NCI-H187 treated with DMSO at 0.1 percent for 48 hours (cell line): ENCODE data around the gene DVL1.

ENCODE experiments used
- DNase-seq: peaks from one replicate; lab custom pipeline; 2025; lab: John Stamatoyannopoulos, UW

DVL1 gene

DNA sequence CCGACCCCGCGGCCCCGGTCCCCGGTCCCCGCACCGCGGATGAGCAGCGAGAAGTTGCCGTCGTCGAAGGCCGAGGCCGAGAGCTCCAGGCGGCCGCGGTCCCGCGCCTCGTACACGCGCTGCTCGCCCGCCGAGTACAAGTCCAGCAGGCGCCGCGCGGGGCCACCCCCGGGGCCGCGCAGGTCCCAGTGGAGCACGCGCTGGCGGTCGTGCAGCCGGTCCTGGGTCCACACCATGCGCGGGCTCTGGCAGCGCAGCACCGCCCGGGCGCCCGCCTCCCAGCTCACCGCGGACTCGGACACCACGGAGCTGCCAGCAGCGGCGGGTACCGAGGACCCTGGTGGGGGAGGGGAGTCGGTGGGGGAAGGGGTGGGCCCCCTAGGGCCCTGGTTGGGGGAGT is 6.2 kb upstream of the DVL1 start:
- DNase-seq: no peak

DNA sequence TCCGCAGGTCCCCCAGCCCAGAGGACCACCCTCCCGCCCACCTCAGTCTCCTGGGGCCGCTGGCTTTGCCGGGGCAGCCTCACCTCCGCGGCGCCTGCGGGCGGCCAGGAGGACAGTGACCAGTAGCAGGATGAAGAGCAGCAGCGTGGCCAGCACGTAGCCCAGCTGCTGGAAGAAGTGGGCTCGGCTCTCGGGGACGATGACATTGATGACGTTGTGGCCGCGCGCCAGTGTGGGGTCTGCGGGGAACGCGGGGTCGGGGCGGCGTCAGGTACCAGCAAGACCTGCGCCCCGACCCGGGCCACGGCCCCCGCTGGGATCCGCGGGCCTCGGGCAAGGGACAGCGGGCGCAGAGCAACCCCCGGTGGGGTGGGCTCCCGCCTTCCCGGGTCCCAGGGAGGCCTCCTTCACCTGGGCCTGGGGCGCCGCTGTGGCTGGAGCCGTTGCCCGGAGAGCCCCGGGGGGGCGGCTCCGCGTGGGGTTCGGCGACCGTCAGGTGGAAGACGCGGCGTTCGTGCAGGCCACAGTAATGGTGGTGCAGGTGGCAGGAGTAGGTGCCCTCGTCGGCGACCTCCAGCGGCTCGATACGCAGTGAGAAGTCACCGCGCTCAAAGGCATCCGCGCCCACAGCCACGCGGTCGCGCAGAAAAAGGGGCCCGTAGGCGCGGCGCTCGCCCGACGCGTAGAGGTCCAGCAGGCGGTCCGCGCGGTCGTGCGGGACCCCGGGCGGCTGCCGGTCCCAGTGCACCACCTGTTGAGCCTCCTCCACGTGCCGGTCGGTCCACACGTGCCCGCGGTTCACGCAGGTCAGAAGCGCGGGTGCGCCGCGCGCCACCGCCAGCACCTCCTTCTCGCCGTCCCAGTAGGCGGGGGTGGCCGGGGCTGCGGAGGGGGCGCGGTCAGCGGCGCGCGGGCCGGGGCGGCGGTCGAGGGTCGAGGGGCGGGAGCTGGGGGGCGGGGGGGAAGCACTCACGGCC is 5.3 kb upstream of the DVL1 start:
- DNase-seq: no peak

DNA sequence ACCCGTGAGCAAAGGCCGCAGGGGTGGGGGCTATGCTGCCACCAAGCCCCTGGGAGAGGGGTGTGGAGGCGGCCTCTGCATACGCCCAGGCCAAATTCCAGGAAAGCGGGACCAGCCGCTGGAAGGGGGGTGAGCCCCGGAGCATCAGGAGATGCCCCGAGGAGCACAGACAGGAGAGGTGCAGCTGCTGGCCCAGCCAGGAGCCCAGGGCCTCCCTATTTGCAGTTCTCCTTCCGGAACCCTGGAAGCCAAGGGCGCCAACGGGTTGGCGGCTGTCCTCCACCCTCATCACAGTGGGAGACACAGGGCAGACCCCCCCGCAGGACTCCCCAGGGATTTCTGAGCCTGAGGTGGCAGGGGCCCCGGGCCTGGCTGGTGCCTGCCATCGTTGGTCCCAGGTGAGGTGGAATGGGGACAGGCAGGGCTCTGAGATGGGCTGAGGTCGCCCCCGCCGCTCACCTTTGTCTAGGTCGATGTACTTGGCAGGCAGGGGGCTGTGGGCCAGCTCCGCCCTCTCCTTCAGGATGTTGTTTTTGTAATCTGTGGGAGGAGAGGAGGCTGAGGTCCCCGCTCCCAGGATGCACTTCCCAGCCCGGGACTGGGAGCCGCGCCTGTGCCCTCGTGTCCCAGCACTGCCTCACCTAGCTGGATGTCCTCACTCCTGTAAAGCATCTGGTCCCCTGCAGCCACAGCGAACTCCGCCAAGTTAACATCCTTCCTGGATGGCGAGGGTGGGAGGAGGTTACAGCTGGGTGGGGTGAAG is 4.4 kb upstream of the DVL1 start:
- no peak for DNase-seq

DNA sequence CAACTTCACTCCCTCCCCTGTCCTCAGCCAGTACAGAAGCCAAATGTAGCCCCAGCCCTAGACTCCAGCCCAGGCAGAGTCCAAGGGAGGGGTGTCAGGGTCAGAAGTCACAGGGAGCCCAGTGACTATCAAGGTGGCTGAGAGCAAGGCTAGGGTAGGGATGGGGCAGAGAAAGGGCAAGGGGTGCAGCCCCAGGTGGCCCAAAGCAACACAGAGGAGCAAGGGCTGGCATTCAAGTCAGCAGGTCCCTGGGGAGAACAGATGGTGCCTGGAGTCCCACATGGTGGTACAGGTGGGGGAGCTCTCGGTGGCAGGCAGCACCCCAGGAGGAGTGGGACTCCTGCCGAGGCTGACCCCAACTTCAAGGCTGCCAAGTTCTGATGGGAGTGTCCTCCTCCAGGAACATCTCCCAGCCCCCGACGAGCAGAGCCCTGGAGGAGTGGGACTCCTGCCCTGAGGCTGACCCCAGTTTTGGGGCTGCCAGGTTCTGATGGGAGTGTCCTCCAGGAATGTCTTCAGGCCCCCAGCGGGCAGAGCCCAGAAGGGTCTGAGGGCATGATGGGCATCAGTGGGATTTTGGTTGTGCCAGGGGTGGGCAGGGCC is 3.7 kb upstream of the DVL1 start:
- no peak for DNase-seq

DNA sequence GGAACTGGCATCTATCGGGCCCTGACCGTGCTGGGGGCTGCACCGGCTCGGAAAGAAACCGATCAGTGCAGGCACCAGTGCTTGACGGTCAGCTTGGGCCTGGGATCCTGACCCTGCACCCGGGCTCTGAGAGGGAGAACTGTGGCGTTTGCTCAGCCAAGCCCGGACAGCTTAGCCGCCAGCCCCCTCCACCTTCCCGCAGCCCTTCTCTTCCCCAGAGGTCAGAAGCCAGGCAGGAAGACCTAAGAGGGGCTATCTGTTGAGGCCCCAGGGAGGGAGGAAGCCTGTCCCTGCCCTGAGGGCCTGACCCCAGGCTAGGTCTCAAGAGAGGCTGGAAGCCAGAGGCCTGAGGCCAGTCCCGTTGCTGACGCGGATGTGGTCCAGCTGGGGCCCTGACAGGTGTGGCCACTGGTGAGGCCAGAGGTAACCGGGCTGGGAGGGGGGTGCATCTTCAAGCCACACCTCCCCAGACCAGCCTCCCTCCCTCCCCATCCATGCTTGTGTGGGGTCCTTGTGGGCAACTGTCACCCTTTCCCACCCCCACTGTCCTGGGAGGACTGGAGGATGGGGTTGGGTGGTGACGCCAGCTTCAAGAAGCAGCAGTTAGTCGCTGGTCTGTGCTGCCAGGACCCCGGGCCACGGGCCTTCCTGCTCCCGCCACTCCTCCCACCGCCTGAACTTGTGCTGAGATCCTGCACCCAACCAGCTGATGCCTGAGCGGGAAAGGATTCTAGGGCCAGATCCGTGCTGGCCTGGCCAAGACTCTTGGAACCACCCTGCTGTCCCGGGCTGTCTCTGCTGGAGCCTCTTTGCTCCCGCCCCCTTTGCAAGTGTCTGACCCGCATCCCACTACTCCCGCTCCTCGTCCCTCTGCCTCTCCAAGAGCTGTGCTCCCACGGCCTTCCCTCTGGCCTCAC is 2.6 kb upstream of the DVL1 start:
- no peak for DNase-seq

DNA sequence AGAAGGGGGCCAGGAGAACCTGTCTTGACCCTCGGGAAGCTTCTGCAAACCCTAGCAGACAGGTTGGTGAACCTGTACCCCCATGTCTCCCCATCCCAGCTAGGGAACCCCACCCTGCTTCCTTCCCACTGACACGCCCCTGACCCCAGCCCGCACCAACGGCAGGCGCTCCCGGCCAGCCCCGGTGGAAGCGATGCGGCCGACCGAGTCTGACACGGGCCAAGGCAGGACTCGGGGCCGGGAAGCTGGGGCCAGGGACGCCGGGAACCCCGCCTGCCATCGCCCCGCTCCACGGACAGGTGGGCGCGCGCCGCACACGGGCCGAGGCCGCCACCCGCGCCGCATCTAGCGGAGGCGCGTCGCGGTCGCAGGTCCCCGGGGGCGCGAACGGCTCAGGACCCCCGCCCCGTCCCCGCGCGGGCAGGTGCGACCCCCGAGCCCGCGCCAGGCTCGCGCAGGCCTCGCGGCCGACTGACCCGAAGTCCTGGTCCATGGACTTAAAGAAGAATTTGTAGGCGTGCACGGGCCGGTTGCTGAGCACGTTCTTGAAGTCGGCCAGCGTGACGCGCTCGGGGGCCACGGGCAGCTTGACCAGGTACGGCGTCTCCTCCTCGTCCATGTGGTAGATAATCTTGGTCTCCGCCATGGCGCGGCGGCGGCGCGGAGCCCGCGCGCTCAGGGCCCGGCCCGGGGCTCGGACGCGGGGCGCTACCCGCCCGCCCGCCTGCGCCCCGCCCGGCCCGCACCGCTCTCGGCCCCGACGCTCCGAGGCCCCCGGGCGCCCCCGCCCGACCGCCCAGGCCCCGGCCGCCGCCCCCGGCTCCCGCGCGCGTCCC is 580 bp downstream of the DVL1 start:
- no peak for DNase-seq

DNA sequence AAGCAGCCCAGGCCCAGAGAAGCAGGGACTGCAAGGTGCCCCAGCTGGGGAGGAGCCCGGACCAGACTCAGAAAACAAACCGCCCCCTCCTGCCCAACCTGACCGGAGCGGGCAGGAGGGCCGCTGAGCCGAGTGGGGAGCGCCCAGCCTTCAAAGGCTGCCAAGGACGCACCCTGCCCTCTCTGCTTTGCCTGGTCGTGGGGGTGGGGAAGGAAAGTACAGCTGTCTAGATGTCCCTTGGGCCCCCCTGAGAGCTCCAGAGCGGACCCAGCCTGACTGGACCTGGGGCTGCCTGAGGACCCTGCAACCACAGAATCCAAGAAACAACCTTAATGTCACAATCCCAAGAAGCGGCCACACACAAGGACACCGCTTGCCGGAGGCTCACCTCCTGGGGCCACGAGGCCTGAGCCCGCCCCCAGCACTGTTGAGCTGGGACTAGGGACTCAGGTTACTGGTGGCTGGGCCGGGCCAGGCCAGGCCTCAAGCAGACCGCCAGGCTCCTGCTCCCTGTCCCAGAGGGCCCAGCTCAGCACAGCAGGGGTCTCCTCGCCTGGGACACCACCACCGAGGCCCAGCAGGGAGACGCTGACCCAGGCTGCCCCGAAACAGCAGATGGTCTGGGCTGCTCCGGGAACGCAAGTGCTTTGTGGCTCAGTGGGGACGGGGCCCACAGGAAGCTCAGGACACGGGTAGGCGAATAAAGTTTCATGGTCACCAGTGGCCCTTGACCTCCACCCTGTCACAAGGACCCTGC is 1.4 kb downstream of the DVL1 start:
- no peak for DNase-seq

DNA sequence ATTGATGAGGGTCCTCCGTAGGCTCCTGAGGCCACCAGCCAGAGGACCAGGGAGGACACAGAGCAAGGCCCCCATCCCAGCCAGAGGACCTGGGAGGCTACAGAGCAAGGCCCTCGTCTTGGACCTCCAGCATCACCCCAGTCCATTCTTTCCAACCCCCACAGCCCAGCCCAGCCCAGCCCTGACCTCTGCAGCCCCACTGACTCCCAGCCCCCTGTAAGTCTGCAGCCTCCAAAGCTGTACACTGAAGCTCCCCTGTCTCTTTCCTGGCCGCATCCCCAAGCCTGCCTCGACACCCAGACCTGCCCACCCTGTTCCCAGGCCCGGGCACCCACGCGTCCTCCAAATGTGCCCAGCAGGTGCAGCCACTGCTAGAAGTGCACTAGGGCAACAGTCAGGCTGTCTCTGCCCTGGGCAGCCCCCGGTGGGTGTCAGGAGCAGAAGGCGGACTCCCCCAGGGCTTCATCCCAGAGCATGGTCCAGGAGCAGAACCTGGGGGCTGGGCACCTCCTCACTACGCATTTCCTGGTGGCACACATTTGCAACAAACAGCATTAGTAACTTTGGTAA is 2.1 kb downstream of the DVL1 start:
- no peak for DNase-seq

DNA sequence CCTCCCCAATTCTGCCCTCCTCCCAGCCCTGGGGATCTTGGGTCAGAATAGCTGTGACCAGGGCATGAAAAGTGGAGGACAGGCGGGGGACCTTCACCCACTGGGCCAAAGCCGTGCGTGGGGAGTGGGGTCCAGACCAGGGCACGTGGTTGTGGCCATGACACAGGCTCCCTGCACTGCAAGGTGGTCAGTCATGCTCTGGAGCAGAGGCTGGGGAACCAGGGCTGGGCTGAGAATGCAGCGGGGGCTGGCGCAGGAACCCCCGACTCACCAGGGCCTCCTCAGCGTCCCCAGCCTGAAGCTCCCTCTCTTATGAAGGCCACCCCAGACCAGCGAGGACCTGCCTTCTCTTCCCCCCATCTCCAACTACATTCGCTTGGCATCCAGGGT is 2.7 kb downstream of the DVL1 start:
- DNase-seq: no peak

DNA sequence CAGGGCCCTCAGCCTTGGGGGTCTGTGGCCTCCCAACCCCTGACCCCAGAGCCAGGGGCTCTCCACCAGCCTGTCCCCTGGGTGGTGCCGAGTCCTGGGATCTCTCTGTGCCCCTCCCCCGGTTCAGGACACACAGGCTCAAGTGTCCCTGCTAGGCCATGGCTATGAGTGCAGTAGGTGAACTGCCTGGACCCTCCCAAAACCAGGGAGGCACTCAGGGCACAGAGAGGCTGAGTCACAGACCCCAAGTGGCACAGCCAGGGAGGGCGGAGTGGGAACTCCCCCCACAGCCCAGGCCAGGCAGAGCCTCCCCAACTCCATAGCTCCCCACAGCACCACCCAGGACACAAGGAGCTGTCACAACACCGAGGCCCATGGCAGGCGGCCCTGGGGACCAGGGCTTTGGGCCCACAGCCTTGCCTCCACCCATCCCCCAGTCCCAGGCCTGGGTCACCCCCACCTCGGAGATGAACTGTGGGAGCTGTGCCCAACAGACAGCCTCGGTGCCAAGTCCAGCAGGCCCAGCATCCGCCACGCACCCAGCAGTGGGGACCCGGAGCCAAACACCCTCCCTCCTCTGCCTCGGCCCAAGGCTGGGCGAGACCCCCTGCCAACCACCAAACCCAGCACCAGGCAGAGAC is 3.2 kb downstream of the DVL1 start:
- DNase-seq: no peak

DNA sequence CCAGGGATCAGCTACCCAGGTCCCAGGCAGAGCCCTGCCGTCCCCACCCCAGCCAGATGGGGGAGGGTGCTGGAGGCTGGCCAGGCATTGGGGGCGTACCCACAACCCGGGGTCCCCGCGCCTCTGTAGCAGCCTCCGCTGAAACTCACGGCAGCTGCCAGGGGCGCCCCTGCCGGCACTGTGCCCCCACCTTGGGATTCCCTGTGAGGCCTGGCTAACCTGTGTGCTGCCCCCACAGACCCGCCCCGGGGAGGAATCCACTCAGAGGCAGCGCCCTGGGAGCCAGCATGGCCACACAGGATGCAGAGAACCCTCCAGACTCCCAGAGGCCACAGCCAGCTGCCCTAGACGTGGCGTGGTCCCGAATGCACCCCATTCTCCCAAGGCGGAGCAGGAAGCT is 3.8 kb downstream of the DVL1 start:
- no peak for DNase-seq

DNA sequence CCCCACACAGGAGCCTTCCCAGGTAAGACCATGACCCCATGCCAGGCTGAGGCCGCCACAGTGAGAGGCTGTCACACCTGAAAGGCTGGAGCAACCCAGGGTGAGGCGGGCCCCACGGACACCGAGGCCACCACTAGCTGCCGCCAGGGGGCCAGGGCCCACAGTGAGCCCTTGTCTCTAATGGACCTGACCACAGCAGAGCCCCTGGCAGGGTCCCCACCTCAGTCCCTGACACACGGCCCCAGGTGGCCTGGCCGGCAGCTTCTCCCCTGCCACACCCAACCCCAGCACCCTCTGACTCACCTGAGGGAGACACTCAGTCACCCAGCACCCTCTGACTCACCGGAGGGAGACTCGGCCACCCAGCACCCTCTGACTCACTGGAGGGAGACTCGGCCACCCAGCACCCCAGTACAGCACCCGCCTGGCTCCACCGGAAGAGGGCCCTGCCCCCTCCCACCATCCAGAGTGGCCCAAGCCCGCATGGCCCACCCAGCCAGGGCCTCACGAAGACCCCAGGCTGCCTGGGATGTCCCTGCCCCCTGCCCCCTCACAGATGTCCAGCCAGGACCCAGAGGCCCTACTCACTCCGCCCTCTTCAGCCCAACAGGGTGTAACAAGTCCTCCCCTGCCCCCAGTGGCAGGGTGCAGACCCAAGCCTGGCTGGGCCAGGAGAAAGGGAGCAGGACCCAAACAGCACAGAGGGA is 4.4 kb downstream of the DVL1 start:
- DNase-seq: no peak

DNA sequence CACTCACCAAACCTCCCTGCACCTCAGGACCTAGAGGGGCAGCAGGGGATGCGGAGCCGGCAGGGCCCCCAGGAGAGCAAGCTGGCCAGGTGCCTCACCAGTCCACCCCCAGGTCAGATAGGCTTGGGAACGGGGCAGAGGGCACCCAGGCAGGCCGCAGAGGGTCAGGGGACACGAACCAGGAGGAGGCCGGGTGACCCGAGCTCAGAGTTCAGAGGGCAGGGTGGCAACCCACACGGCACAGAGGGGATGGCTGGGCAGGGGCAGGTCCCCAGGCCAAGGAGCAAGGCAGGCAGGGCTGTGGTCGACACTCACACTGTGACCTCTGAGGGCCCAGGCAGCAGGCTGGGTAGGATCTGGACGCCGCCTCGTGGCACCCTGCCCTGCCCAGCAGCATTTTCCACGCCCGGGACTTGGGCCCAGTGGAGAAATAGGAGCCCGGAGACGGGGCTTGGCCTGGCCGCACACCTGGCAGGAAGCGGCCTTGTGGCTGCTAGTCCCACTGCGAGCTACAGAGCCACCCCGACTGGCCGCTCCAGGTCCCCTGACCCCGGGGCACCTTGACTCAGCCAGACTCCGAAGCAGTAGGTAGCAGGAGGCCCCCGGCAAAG is 5.3 kb downstream of the DVL1 start:
- no peak for DNase-seq

DNA sequence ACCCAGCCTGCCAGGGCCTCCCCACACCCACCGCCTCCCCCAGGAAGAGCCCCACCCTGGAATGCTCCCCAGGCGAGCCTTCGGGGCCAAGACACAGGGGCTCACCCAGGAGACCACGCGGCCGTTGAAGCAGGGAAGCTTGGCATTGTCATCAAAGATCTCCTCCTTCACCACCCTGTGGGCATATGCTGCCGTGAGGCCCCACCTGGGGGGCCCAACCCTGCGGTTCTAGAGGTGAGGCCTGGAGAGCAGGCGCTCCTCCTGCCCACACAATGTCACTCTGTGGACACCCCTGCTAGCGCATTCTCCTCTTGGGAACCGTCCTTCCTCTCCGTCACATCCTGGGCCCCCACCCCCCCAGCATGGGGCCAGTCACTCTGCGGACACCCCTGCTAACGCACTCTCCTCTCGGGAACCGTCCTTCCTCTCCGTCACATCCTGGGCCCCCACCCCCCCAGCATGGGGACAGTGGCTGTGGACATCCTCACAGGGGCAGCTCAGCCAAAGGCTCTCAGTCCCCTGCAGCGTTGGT is 6.6 kb downstream of the DVL1 start:
- no peak for DNase-seq

DNA sequence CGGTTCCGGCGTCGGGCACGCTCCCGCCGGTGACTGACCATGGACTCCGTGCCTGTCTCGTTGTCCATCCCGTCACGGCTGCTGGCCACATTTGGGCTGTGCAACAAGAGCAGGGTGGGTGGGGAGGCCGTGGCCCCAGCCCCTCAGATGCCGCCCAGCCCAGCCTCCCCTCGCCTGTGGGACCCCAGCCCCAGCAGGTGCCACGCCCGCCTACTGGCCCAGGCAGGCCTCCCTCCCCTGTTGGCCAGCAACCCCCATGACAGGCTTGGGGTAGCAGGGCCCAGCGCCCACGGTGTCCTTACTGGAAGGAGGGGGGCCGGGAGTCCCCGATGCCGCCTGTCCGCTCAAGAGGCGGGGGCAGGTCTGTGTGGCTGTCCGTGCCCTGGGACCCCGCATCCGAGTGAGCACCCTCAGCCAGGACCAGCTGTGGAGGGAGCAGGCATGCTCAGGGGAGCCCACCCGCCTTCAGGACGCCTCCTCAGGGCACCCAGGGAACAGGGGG is 7.1 kb downstream of the DVL1 start:
- no peak for DNase-seq

DNA sequence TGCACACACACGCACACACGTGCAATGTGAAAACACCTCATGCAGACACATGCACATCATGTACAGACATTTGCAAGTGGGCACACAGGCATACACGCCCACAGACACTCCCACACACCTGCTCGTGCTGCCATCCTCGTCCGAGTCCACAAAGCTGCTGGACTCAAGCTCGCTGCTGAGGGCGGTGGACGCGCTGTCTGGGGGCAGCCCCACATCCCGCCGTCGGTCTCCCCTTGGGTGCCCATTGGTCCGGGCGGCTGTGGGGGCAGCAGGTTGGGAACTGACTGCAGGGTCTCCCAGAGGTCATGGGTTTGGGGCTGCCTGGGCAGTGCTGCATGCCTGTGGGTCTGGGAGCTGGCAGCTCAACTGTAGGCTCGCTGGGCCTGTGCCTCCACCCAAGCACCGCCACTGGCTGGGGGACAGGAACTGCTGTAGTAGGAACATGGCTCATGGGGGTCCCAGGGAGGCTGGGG is 7.6 kb downstream of the DVL1 start:
- no peak for DNase-seq

DNA sequence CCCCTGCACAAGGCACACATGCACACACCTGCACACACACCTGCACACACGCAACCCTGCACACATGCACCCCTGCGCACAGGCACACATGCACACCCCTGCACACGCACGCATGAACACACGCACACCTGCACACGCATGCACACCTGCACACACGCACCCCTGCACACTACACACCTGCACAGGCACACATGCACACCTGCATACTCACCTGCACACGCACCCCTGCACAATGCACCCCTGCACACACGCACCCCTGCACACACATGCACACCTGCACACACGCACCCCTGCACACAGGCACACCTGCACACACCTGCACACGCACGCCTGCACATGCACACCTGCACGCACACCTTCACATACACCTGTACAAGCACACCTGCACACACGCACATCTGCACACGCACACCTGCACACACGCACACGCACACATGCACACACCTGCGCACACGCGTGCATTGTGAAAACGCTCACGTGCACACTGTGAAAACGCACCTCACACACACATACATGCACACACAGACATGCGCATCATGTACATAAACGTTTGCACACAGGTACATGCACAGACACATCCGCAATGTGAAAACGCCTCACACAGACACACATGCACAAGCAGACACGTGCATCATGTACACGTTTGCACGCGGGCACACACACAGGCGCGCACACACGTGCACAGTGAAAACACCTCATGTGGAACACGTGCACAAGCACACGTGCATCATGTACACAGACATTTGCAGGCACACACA is 8.2 kb downstream of the DVL1 start:
- no peak for DNase-seq
